Suprapubic skin (tissue), 4 donors: ENCODE measurements around the gene FAM241B.

Experiments used
- POLR2A ChIP-seq, 2 donors: fragments of 450-650 bp; IDR thresholded peaks; one replicate each; pipeline ENCODE4 v1.6.1; 2017; ENCODE audit warnings: antibody characterized with exemption in 2 of 2, mild to moderate bottlenecking in 2 of 2, moderate library complexity in 2 of 2
- POLR2AphosphoS5 ChIP-seq, 3 donors: sonication (generic); formaldehyde crosslinking; IDR thresholded peaks; one replicate each; pipeline ENCODE4 v1.6.1; 2017; ENCODE audit warnings: antibody characterized with exemption in 3 of 3
- TF ChIP-seq, protein P1 (sequence below), 2 donors: fragments of 200-600 bp in 1 of 2; fragments of 450-650 bp in 1 of 2; sonication (generic) in 1 of 2; IDR thresholded peaks; one replicate each; pipeline ENCODE4 v1.5.1; 2016 to 2019; ENCODE audit warnings: antibody characterized with exemption in 2 of 2, mild to moderate bottlenecking in 1 of 2, moderate library complexity in 1 of 2

DNA sequence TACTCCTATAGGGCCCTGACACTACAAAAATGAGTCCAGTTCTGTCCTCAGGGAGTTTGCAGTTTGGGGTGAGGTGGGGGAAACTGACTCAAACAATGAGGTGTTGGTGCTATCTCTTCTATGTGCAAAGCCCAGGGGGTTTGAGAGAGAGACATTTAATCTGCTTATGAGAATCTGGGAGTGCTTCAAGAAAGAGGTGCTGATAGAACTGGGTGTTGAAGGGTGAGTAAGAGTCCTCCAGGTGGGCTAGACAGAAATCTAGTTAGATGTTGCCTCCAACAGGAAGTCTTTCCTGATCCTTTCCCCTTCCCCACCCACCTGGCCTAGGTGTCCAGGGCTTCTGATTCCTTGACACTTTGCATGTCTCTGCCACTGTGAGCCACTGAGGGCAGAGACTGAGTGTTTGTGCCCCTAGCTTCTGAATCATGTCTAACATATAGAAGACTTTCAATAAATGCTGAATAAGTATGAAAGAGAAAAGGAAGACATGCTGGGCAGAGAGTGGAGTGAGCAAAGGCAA is 53.0 kb downstream of the FAM241B start:
- TF ChIP-seq, protein P1, sequence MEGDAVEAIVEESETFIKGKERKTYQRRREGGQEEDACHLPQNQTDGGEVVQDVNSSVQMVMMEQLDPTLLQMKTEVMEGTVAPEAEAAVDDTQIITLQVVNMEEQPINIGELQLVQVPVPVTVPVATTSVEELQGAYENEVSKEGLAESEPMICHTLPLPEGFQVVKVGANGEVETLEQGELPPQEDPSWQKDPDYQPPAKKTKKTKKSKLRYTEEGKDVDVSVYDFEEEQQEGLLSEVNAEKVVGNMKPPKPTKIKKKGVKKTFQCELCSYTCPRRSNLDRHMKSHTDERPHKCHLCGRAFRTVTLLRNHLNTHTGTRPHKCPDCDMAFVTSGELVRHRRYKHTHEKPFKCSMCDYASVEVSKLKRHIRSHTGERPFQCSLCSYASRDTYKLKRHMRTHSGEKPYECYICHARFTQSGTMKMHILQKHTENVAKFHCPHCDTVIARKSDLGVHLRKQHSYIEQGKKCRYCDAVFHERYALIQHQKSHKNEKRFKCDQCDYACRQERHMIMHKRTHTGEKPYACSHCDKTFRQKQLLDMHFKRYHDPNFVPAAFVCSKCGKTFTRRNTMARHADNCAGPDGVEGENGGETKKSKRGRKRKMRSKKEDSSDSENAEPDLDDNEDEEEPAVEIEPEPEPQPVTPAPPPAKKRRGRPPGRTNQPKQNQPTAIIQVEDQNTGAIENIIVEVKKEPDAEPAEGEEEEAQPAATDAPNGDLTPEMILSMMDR (IDR thresholded peaks at IDR 0.05) = no peak
- no peak for TF ChIP-seq POLR2A (IDR thresholded peaks at IDR 0.05)
- no peak for TF ChIP-seq POLR2AphosphoS5 (IDR thresholded peaks at IDR 0.05)
